HuH-7 (cell line): ENCODE measurements around the gene TRIM71.
"Not testable (repeated sequence)": the region's sequence is repeated elsewhere in the genome, so short reads cannot be mapped to it uniquely, and the experiment has no call there.

ENCODE experiments used
- DNase-seq: peaks from one replicate; pipeline ENCODE4 v3.0.0; 2011; ENCODE audit warnings: low spot score

The TRIM71 gene

GRCh38 chr3:32819551-32820348 lies 2.0 kb downstream of the TRIM71 start:
- DNase-seq = peak; percentile 59

GRCh38 chr3:32820430-32820829 lies 2.6 kb downstream of the TRIM71 start:
- no peak for DNase-seq

DNA sequence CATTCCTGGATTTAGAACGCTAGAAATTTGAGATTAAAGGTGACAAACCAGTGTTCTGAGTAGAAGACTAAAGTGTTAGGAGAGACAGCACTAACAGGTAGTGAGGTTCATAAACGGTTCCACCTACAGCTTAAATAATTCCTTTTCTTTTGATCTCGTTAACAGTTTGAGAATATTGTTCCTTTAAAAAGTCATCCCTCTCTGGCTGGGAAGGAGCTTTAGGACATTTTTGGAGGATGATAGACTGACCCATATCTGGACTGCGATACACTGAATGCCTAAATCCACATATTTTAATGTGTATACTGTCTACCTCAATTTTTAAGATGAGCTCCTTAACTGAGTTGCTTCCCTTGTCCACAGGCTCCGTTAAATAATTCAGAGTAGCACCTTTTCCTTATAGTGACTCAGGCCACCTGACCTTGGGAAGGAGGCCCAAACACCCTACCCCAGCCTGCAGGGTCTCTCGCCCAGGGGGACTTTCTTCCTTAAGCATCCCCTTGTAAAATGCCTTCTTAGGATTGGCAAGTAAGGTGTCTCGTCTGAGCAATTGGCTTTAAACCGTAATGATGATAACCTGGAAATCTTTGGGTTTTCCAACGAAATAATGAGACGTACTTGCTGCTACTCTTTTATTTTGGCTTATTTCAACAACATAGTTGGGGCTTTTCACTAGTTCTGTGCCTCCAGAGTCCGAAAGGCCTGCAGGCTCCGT lies 3.3 kb downstream of the TRIM71 start:
- DNase-seq = no peak

DNA sequence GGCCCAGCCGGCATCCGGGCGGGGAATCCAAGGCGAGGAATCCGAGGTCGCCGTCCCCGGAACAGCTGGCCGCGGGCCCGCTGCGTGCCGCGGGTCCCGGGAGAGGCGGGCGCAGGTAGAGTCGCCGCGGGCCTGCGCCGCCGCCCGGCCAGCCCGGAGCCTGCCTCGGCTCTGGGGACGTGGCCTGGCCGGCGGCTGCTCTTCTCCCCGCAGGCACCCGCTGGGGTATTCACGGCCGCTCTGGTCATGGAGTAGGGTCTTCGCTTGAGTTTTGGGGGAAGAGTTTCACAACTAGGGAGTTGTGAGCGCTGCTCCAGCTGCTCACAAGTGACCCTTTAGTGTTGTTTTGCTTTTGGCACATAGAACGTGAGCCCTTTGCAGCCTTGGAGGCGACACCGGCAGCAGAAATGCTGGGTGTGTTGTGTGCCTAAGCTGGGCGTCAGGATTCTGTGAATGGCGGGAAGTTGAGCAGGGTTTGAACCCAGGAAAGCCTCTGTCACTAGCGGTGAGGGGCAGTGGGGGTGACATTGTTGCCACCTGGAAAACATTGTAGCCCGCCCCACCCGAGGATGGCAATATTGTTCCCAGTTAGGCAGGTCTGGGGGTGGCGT lies 4.0 kb downstream of the TRIM71 start:
- peak; percentile 58 for DNase-seq

- peak; percentile 59 for DNase-seq
Measured at GRCh38 chr3:32822609-32823498, 5.1 kb downstream of the TRIM71 start.

- not testable (repeated sequence) for DNase-seq
Measured at GRCh38 chr3:32823641-32824184, 5.9 kb downstream of the TRIM71 start.

- no peak for DNase-seq
Measured at GRCh38 chr3:32825601-32826375, 8.0 kb downstream of the TRIM71 start.

DNA sequence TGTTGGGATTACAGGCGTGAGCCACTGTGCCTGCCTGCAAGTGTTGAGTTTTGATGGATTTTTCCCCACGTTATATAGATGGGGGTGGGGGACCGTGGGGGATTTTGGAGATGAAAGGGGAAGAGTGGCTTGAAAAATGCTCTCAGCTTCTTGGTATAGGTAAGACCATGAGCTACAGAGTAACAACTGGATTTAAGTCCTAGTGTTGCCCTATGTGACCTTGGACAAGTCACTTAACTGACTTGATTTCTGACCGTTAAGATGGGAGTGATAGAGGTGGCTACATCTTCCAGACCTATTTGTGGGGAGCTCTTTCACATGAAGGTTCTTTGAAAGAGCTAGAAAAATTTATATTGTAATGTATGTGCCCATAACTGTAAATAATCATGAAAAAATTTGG lies 13.3 kb downstream of the TRIM71 start:
- no peak for DNase-seq

- DNase-seq = no peak
Measured at GRCh38 chr3:32831791-32832190, 14.0 kb downstream of the TRIM71 start.

DNA sequence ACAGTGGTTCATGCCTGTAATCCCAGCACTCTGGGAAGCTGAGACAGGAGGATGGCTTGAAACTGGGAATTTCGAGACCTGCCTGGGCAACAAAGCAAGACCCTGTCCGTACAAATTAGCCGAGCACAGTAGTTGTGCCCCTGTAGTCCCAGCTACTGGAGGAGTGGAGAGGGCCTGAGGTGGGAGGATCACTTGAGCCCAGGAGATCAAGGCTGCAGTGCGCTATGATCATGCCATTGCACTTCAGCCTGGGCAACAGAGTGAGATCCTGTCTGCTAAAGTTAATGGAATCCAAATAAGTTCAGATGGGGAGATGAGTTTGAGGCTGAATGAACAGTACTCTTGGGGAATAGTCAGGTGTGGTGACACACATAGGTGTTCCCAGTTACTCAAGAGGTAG lies 14.4 kb downstream of the TRIM71 start:
- no peak for DNase-seq

DNA sequence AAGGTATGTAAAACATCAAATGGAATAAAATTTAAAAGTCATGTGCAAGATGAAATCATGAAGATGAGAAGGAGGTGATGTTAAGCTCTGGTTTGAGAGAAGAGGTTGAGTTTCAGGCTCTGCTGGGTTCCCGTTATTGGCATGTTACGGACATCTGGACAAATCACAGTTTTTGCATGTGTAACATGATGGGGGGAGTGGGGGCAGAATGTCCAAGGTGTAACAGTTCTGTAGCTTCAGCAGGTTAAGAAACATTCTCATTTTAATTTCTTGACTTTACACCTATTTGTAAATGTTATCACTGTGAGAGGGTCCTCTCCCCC lies 17.2 kb downstream of the TRIM71 start:
- DNase-seq = no peak

- no peak for DNase-seq
Measured at GRCh38 chr3:32835961-32836360, 18.2 kb downstream of the TRIM71 start.

- no peak for DNase-seq
Measured at GRCh38 chr3:32836601-32837000, 18.8 kb downstream of the TRIM71 start.

GRCh38 chr3:32837366-32837765 lies 19.6 kb downstream of the TRIM71 start:
- DNase-seq = no peak

GRCh38 chr3:32837789-32838188 lies 20.0 kb downstream of the TRIM71 start:
- no peak for DNase-seq

DNA sequence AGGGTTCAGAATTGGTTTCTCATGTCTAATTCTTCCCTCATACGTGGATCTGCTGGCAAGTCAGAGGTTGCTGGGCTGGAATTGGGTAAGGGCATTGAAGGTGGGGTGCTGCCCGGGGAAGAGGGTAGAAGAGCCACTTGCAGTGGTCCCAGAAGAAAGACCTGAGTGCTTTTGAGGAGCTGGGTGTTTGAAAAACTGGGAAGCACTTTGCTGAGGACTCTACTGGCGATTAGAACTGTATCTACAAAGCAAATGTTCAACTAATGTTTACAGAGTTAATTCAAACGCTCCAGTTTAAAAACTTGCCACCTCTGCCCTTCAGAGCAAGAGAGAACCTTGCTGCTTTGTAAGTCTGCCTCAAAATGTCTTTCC lies 21.9 kb downstream of the TRIM71 start:
- DNase-seq = no peak

DNA sequence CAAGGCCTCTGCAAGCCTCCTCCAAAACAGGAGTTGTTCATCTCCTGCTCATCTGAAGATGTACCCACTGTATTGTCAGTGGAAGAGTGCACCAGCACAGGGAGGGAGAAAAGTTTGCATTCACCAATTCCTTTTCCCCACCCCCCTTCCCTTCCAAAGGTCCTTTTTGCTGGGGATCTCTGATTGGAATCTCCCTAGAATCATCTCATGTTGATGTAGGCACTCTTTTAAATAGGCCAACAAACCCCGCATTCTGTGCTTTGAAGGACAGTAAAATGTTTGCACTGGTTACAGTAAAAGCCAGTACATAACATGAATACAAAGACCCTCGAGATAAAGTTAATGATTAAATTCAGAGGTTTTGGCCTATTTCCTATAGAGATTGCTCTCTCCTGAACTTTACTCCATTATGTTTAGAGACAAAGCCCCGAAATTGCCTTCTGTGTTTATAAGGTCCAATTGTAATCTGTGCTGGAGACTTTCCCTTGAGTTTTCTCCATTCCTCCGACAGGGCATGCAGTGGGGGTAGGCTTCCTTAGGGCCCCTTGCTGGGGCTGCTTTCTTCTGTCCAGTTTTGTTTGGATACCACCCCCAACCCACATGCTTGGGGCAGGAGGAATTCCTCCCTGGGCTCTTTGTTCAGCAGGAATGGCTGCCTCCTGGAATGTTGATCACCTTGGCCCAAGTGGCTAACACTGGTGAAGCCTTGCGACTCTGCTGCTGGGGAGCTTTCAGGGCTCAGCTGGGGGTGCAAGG lies 22.5 kb downstream of the TRIM71 start:
- DNase-seq = peak; percentile 62

GRCh38 chr3:32841341-32841740 lies 23.5 kb downstream of the TRIM71 start:
- no peak for DNase-seq

DNA sequence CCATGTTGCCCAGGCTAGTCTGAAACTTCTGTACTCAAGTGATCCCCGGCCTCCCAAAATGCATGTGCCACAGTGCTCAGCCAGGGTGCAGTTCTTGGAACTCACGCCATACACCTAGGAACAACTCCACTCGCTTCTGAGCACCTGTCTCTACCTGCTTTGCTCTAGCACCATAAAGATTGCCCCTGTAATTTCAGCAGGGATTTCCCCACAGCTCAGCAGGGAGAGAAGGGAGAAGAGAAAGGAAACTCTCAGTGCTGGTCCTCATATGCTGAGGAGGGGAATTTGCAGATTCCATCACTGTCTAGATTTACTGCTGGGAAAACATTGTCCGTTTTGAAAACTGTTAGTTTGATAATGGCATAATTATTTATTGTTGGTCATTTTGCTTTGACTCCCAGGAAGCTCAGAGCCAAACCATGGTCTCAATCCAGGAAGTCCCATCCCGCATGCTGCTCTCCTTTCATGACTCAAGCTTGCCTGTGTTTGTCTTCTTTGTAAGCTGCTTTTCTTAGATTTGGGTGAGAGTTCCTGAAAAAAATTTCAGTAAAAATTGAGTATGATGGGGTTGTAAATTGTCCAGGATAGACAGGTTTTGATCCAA lies 24.2 kb downstream of the TRIM71 start:
- DNase-seq = no peak

DNA sequence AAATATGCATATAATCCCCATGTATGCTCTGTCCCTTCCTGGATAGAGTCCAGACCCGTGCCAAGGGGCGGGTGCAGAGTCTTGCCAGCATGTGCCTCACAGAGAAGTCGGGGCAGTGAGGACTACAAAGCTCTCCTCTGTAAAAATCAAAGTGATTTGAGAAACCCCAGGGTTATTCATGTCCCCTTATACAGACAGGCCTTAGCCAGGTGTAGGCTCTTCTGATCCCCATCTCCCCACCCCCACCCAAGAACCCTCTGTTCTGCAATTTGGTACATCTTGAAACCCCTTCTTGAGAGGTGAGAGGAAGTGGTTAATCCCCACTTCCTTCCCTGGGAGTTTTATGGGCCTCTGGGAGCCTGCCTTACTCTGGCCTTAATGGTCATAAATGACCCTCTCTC lies 24.7 kb downstream of the TRIM71 start:
- DNase-seq = no peak
